CD1c-positive myeloid dendritic cell (primary cell): Measurements from ENCODE around the gene ANKRD62.

ENCODE experiments used
- DNase-seq: peaks from one replicate; pipeline ENCODE4 v3.0.0-alpha.2; 2016; ENCODE audit errors: extremely low spot score

Gene ANKRD62

GRCh38 chr18:12093520-12094257 lies at the start of gene ANKRD62:
Gene ANKRD62, plus strand, starts transcription at chr18:12093843. Its CDS starts 175 bp downstream, at chr18:12094018.
- DNase-seq, result no peak

GRCh38 chr18:12044591-12044990 lies 49.1 kb upstream of the ANKRD62 start:
- no peak for DNase-seq

- no peak for DNase-seq
These were observed 47.4 kb upstream of the ANKRD62 start for GRCh38 chr18:12046046-12046750.

- DNase-seq, result no peak
These were observed 46.8 kb upstream of the ANKRD62 start for GRCh38 chr18:12046751-12047335.

GRCh38 chr18:12048010-12048826 lies 45.4 kb upstream of the ANKRD62 start:
- DNase-seq, result no peak

GRCh38 chr18:12048827-12049175 lies 44.8 kb upstream of the ANKRD62 start:
- DNase-seq, result no peak

- DNase-seq, result peak; percentile 76
These were observed 43.4 kb upstream of the ANKRD62 start for GRCh38 chr18:12049978-12050811.

GRCh38 chr18:12052866-12053265 lies 40.8 kb upstream of the ANKRD62 start:
- peak; percentile 25 for DNase-seq

- peak; percentile 77 for DNase-seq
These were observed 40.4 kb upstream of the ANKRD62 start for GRCh38 chr18:12053289-12053688.

GRCh38 chr18:12056034-12056883 lies 37.4 kb upstream of the ANKRD62 start:
- no peak for DNase-seq

GRCh38 chr18:12056884-12057402 lies 36.7 kb upstream of the ANKRD62 start:
- DNase-seq, result no peak

- DNase-seq, result no peak
These were observed 36.1 kb upstream of the ANKRD62 start for GRCh38 chr18:12057419-12058039.

- no peak for DNase-seq
These were observed 34.1 kb upstream of the ANKRD62 start for GRCh38 chr18:12059334-12060181.

GRCh38 chr18:12060182-12060870 lies 33.3 kb upstream of the ANKRD62 start:
- no peak for DNase-seq

GRCh38 chr18:12061685-12062084 lies 32.0 kb upstream of the ANKRD62 start:
- no peak for DNase-seq

GRCh38 chr18:12062974-12063373 lies 30.7 kb upstream of the ANKRD62 start:
- no peak for DNase-seq

- DNase-seq, result no peak
These were observed 29.4 kb upstream of the ANKRD62 start for GRCh38 chr18:12064086-12064763.
